Neural progenitor cell (in vitro differentiated cells): ENCODE data around the gene SIX3. TPM values are rescaled to one million over a fixed set of nuclear protein-coding genes. Genes with fewer than 3 reads are reported as not detected.

Experiments
- DNase-seq: peaks from one replicate; pipeline ENCODE4 v3.0.0-alpha.2; 2016; ENCODE audit warnings: low spot score
- H2AFZ ChIP-seq: fragments of 200-600 bp; sonication (generic); replicated peaks from 2 replicates; pipeline ENCODE4 v1.6.1; 2016; ENCODE audit warnings: antibody characterized with exemption
- H3F3A ChIP-seq: fragments of 200-600 bp; sonication (generic); 2 replicates; pipeline ENCODE4 v1.6.1; 2016; ENCODE audit warnings: antibody characterized with exemption, low read depth
- H3K27ac ChIP-seq: fragments of 200-600 bp; sonication (generic); 2 replicates; pipeline ENCODE4 v1.5.1; 2016; ENCODE audit warnings: mild to moderate bottlenecking
- H3K27me3 ChIP-seq: fragments of 200-600 bp; sonication (generic); 2 replicates; pipeline ENCODE4 v1.6.1; 2016; ENCODE audit warnings: mild to moderate bottlenecking, moderate library complexity
- H3K36me3 ChIP-seq: fragments of 200-600 bp; sonication (generic); 2 replicates; pipeline ENCODE4 v1.5.1; 2016
- H3K4me1 ChIP-seq: fragments of 200-600 bp; sonication (generic); 2 replicates; pipeline ENCODE4 v1.6.1; 2016; ENCODE audit warnings: mixed run types
- H3K4me2 ChIP-seq: fragments of 200-600 bp; sonication (generic); 2 replicates; pipeline ENCODE4 v1.6.1; 2016
- H3K4me3 ChIP-seq: fragments of 200-600 bp; sonication (generic); 2 replicates; pipeline ENCODE4 v1.5.1; 2016
- H3K79me2 ChIP-seq: fragments of 200-600 bp; sonication (generic); 2 replicates; pipeline ENCODE4 v1.6.1; 2016; ENCODE audit warnings: low read depth
- H3K9ac ChIP-seq: fragments of 200-600 bp; sonication (generic); 2 replicates; pipeline ENCODE4 v1.6.1; 2016
- H3K9me3 ChIP-seq: fragments of 200-600 bp; sonication (generic); 2 replicates; pipeline ENCODE4 v1.5.1; 2016; ENCODE audit warnings: low read depth
- H4K20me1 ChIP-seq: fragments of 200-600 bp; sonication (generic); 2 replicates; pipeline ENCODE4 v1.6.1; 2016; ENCODE audit warnings: low read depth
- H3K27ac Mint-ChIP-seq: 3 replicates; pipeline ENCODE4 v1.8.0; 2021; ENCODE audit warnings: mixed read lengths
- H3K27me3 Mint-ChIP-seq: 2 replicates; pipeline ENCODE4 v1.8.0; 2022; ENCODE audit warnings: low read depth, mild to moderate bottlenecking, inconsistent platforms, moderate library complexity, mixed read lengths; ENCODE audit not compliant: insufficient read depth
- H3K36me3 Mint-ChIP-seq: 3 replicates; pipeline ENCODE4 v1.8.0; 2021; ENCODE audit warnings: mixed read lengths
- H3K4me1 Mint-ChIP-seq: 3 replicates; pipeline ENCODE4 v1.8.0; 2021; ENCODE audit warnings: mixed read lengths
- H3K4me3 Mint-ChIP-seq: 3 replicates; pipeline ENCODE4 v1.8.0; 2021; ENCODE audit warnings: mild to moderate bottlenecking, moderate library complexity, mixed read lengths
- H3K9me3 Mint-ChIP-seq: 3 replicates; pipeline ENCODE4 v1.8.0; 2020; ENCODE audit warnings: mixed read lengths
- CTCF ChIP-seq: fragments of 200-600 bp; sonication (generic); IDR thresholded peaks from 2 replicates; pipeline ENCODE4 v1.5.1; 2017; ENCODE audit warnings: antibody characterized with exemption, mild to moderate bottlenecking
- EZH2 ChIP-seq: fragments of 200-600 bp; sonication (generic); IDR thresholded peaks from 2 replicates; pipeline ENCODE4 v1.6.1; 2017; ENCODE audit warnings: antibody characterized with exemption, mild to moderate bottlenecking, moderate library complexity
- EZH2phosphoT487 ChIP-seq: fragments of 200-600 bp; sonication (generic); IDR thresholded peaks from 2 replicates; pipeline ENCODE4 v1.6.1; 2017; ENCODE audit warnings: antibody characterized with exemption
- total RNA-seq: library from RNA; depleted of rRNA; stranded (reverse); fragments of >200 nt; gene quantifications from 2 replicates; pipeline ENCODE4 v1.2.3, GENCODE V29; 2015; ENCODE audit warnings: low replicate concordance

SIX3 gene
- total RNA-seq, 1 donor from 2014 or later: 14.5 TPM

DNA sequence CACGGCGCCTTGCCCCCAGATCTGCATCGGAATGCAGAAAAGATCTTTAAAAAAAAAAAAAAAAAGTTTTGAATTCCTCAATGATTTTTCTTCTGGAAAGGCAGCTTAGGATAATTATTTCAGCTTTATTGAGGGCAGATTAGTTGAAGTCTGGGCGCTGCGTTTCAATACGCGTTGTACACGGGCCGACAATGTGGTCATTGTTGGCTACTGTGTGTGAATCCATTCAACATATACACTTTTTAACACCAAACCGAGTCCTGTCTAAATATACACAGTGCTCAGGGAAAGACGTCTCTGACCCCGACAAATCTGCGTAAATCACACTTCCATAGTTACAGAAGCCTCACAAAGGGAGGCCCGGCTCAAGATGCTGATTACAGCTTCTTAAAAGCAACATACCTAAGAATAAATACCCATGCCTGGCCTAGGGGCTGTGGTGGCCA is 1.4 kb upstream of the SIX3 start:
- Histone ChIP-seq H3K4me3 (peak overlapping the region; percentile 96), H3K27ac (peak overlapping the region; percentile 92), H4K20me1 (peaks cover 59% of the 10 kb centered on the region), H3K27me3 (peaks cover 74% of the 10 kb centered on the region), H3K36me3 (no peaks in the 10 kb centered on the region), H3K4me2 (peak overlapping the region; percentile 99), H3K4me1 (peaks cover 39% of the 10 kb centered on the region), H3F3A (peaks cover 93% of the 10 kb centered on the region), H3K79me2 (peaks cover 97% of the 10 kb centered on the region), H2AFZ (no peak overlapping the region), H3K9ac (no peak overlapping the region), H3K9me3 (no peaks in the 10 kb centered on the region)
- Mint-ChIP-seq H3K27me3 (peaks cover 80% of the 10 kb centered on the region), H3K9me3 (no peaks in the 10 kb centered on the region), H3K4me3 (peak overlapping the region; percentile 76), H3K4me1 (peaks cover 52% of the 10 kb centered on the region), H3K36me3 (no peaks in the 10 kb centered on the region), H3K27ac (no peak overlapping the region)
- TF ChIP-seq EZH2 (no peak), EZH2phosphoT487 (no peak), CTCF (no peak)
- DNase-seq: peak; percentile 65

- peaks cover 97% of the 10 kb centered on the region for H3K79me2 ChIP-seq
- H3K9me3 Mint-ChIP-seq: no peaks in the 10 kb centered on the region
- H3K27ac Mint-ChIP-seq: no peak overlapping the region
- H3K36me3 ChIP-seq: no peaks in the 10 kb centered on the region
- H3F3A ChIP-seq: peaks cover 94% of the 10 kb centered on the region
- peaks cover 47% of the 10 kb centered on the region for H3K4me1 ChIP-seq
- peak overlapping the region; percentile 92 for H3K27ac ChIP-seq
- H4K20me1 ChIP-seq: peaks cover 62% of the 10 kb centered on the region
- peaks cover 82% of the 10 kb centered on the region for H3K27me3 Mint-ChIP-seq
- H2AFZ ChIP-seq: no peak overlapping the region
- H3K4me3 Mint-ChIP-seq: peak overlapping the region; percentile 88
- no peak for TF ChIP-seq CTCF
- peak; percentile 12 for TF ChIP-seq EZH2
- no peak for TF ChIP-seq EZH2phosphoT487
- peak; percentile 72 for DNase-seq
- no peak overlapping the region for H3K9ac ChIP-seq
- peak overlapping the region; percentile 99 for H3K4me2 ChIP-seq
- peaks cover 50% of the 10 kb centered on the region for H3K4me1 Mint-ChIP-seq
- peak overlapping the region; percentile 96 for H3K4me3 ChIP-seq
- no peaks in the 10 kb centered on the region for H3K36me3 Mint-ChIP-seq
- no peaks in the 10 kb centered on the region for H3K9me3 ChIP-seq
- peaks cover 74% of the 10 kb centered on the region for H3K27me3 ChIP-seq
These were observed 604 bp upstream of the SIX3 start for GRCh38 chr2:44940732-44941464.

DNA sequence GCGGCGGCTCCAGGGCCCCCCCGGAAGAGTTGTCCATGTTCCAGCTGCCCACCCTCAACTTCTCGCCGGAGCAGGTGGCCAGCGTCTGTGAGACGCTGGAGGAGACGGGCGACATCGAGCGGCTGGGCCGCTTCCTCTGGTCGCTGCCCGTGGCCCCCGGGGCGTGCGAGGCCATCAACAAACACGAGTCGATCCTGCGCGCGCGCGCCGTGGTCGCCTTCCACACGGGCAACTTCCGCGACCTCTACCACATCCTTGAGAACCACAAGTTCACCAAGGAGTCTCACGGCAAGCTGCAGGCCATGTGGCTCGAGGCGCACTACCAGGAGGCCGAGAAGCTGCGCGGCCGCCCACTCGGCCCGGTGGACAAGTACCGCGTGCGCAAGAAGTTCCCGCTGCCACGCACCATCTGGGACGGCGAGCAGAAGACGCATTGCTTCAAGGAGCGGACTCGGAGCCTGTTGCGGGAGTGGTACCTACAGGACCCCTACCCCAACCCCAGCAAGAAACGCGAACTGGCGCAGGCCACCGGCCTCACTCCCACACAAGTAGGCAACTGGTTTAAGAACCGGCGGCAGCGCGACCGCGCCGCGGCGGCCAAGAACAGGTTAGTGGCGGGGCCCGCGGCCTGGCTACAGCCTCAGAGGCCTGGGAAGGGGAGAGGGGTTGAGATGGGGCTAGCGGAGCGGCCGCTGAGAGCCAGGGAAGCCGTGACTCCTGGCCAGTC is 965 bp downstream of the SIX3 start:
- no peaks in the 10 kb centered on the region for H3K9me3 Mint-ChIP-seq
- Histone ChIP-seq H3K36me3 (no peaks in the 10 kb centered on the region), H3K9ac (peak overlapping the region; percentile 77), H3K4me1 (peaks cover 48% of the 10 kb centered on the region), H3K4me2 (peak overlapping the region; percentile 99), H2AFZ (no peak overlapping the region), H3K27me3 (peaks cover 74% of the 10 kb centered on the region), H4K20me1 (peaks cover 62% of the 10 kb centered on the region), H3K79me2 (peaks cover 97% of the 10 kb centered on the region), H3K27ac (peak overlapping the region; percentile 76), H3K4me3 (peak overlapping the region; percentile 96), H3K9me3 (no peaks in the 10 kb centered on the region), H3F3A (peaks cover 94% of the 10 kb centered on the region)
- H3K36me3 Mint-ChIP-seq: peaks cover 2% of the 10 kb centered on the region
- H3K4me1 Mint-ChIP-seq: peaks cover 43% of the 10 kb centered on the region
- no peak overlapping the region for H3K27ac Mint-ChIP-seq
- H3K4me3 Mint-ChIP-seq: peak overlapping the region; percentile 88
- TF ChIP-seq EZH2 (peak; percentile 53), CTCF (no peak), EZH2phosphoT487 (peak; percentile 29)
- peaks cover 78% of the 10 kb centered on the region for H3K27me3 Mint-ChIP-seq
- peak; percentile 55 for DNase-seq
